Type B pancreatic cell (in vitro differentiated cells): ENCODE measurements around the gene TCIRG1. TPM values are rescaled to one million over a fixed set of nuclear protein-coding genes. Genes with fewer than 3 reads are reported as not detected.

Source experiments
- DNase-seq: peaks from one replicate; pipeline ENCODE4 v3.0.0; 2021; ENCODE audit warnings: mixed read lengths; ENCODE audit not compliant: unreplicated experiment; ENCODE audit errors: extremely low spot score
- H3K27ac Mint-ChIP-seq: 2 replicates; pipeline ENCODE4 v1.8.0; 2021; ENCODE audit warnings: mild to moderate bottlenecking, mixed read lengths
- H3K27me3 Mint-ChIP-seq: 2 replicates; pipeline ENCODE4 v1.8.0; 2021; ENCODE audit warnings: mixed read lengths
- H3K36me3 Mint-ChIP-seq: 2 replicates; pipeline ENCODE4 v1.8.0; 2021; ENCODE audit warnings: mixed read lengths
- H3K4me1 Mint-ChIP-seq: one replicate; pipeline ENCODE4 v1.8.0; 2021; ENCODE audit warnings: mixed read lengths; ENCODE audit not compliant: unreplicated experiment
- H3K4me3 Mint-ChIP-seq: 2 replicates; pipeline ENCODE4 v1.8.0; 2021; ENCODE audit warnings: mild to moderate bottlenecking, mixed read lengths
- H3K9me3 Mint-ChIP-seq: 2 replicates; pipeline ENCODE4 v1.8.0; 2021; ENCODE audit warnings: mixed read lengths
- CTCF ChIP-seq: fragments of 200-600 bp; sonication (generic); conservative IDR thresholded peaks from 2 replicates; pipeline ENCODE4 v1.5.0; 2021; ENCODE audit warnings: antibody characterized with exemption, mild to moderate bottlenecking
- total RNA-seq: library from RNA; stranded (reverse); gene quantifications from 2 replicates; pipeline ENCODE4 v1.2.1, GENCODE V29; 2021; ENCODE audit warnings: low replicate concordance

Gene TCIRG1
- total RNA-seq, 1 donor from 2014 or later: 37.0 TPM

GRCh38 chr11:68051191-68052136, 12.6 kb downstream of the TCIRG1 start:
- Mint-ChIP-seq H3K4me1 (peaks cover 16% of the 10 kb centered on the region), H3K9me3 (no peaks in the 10 kb centered on the region), H3K4me3 (no peak overlapping the region), H3K27ac (peak overlapping the region; percentile 31), H3K27me3 (no peaks in the 10 kb centered on the region), H3K36me3 (peaks cover 4% of the 10 kb centered on the region)
- DNase-seq: no peak
- no peak for TF ChIP-seq CTCF

GRCh38 chr11:68052137-68052873, 13.5 kb downstream of the TCIRG1 start:
- H3K27ac Mint-ChIP-seq: no peak overlapping the region
- H3K9me3 Mint-ChIP-seq: no peaks in the 10 kb centered on the region
- no peak for TF ChIP-seq CTCF
- DNase-seq: no peak
- H3K4me3 Mint-ChIP-seq: no peak overlapping the region
- H3K36me3 Mint-ChIP-seq: peaks cover 4% of the 10 kb centered on the region
- H3K27me3 Mint-ChIP-seq: no peaks in the 10 kb centered on the region
- H3K4me1 Mint-ChIP-seq: peaks cover 16% of the 10 kb centered on the region

- no peak for TF ChIP-seq CTCF
- DNase-seq: no peak
- H3K27ac Mint-ChIP-seq: no peak overlapping the region
- H3K4me1 Mint-ChIP-seq: peaks cover 16% of the 10 kb centered on the region
- peaks cover 5% of the 10 kb centered on the region for H3K36me3 Mint-ChIP-seq
- no peak overlapping the region for H3K4me3 Mint-ChIP-seq
- H3K9me3 Mint-ChIP-seq: no peaks in the 10 kb centered on the region
- H3K27me3 Mint-ChIP-seq: no peaks in the 10 kb centered on the region
Measured at GRCh38 chr11:68053117-68053516, 14.3 kb downstream of the TCIRG1 start.

- TF ChIP-seq CTCF: no peak
Measured at GRCh38 chr11:68053981-68054812, 15.4 kb downstream of the TCIRG1 start.

More at GRCh38 chr11:68053981-68054812, 15.4 kb downstream of the TCIRG1 start:
- no peak for DNase-seq
- Mint-ChIP-seq H3K36me3 (peaks cover 11% of the 10 kb centered on the region), H3K27me3 (no peaks in the 10 kb centered on the region), H3K4me3 (no peak overlapping the region), H3K9me3 (no peaks in the 10 kb centered on the region), H3K27ac (no peak overlapping the region), H3K4me1 (peaks cover 16% of the 10 kb centered on the region)
